Smooth muscle cell (in vitro differentiated cells): ENCODE data around the gene HIPK1. TPM values are rescaled to one million over a fixed set of nuclear protein-coding genes. Genes with fewer than 3 reads are reported as not detected.

ENCODE experiments used
- DNase-seq: peaks from one replicate; lab custom pipeline; 2025; ENCODE audit not compliant: unreplicated experiment; lab: John Stamatoyannopoulos, UW
- H2AFZ ChIP-seq: fragments of 200-600 bp; sonication (generic); 2 replicates; pipeline ENCODE4 v1.6.0; 2016; ENCODE audit warnings: antibody characterized with exemption, low read depth, mild to moderate bottlenecking
- H3F3A ChIP-seq: fragments of 200-600 bp; sonication (generic); 2 replicates; pipeline ENCODE4 v1.6.0; 2017; ENCODE audit warnings: antibody characterized with exemption, low read depth
- H3K27ac ChIP-seq: fragments of 200-600 bp; sonication (generic); 2 replicates; pipeline ENCODE4 v1.5.1; 2016; ENCODE audit warnings: low read depth, mild to moderate bottlenecking
- H3K27me3 ChIP-seq: fragments of 200-600 bp; sonication (generic); 2 replicates; pipeline ENCODE4 v1.6.1; 2016; ENCODE audit warnings: low read depth, mild to moderate bottlenecking
- H3K36me3 ChIP-seq: fragments of 200-600 bp; sonication (generic); 2 replicates; pipeline ENCODE4 v1.5.1; 2016; ENCODE audit warnings: low read depth
- H3K4me1 ChIP-seq: fragments of 200-600 bp; sonication (generic); 2 replicates; pipeline ENCODE4 v1.5.1; 2016; ENCODE audit warnings: low read depth
- H3K4me2 ChIP-seq: fragments of 200-600 bp; sonication (generic); 2 replicates; pipeline ENCODE4 v1.6.0; 2016; ENCODE audit warnings: mild to moderate bottlenecking
- H3K4me3 ChIP-seq: fragments of 200-600 bp; sonication (generic); 2 replicates; pipeline ENCODE4 v1.5.1; 2016; ENCODE audit warnings: mild to moderate bottlenecking
- H3K79me2 ChIP-seq: fragments of 200-600 bp; sonication (generic); 2 replicates; pipeline ENCODE4 v1.6.0; 2016; ENCODE audit warnings: low read depth, mild to moderate bottlenecking
- H3K9ac ChIP-seq: fragments of 200-600 bp; sonication (generic); 2 replicates; pipeline ENCODE4 v1.6.0; 2016; ENCODE audit warnings: low read depth
- H3K9me3 ChIP-seq: fragments of 200-600 bp; sonication (generic); replicated peaks from 2 replicates; pipeline ENCODE4 v1.5.1; 2016; ENCODE audit warnings: low read depth
- H4K20me1 ChIP-seq: fragments of 200-600 bp; sonication (generic); 2 replicates; pipeline ENCODE4 v1.6.0; 2016; ENCODE audit warnings: low read depth
- WGBS: methylation state at CpG from one replicate; pipeline ENCODE4 v1.1.7; 2016; ENCODE audit warnings: low lambda C conversion rate; 5-methylcytosine and 5-hydroxymethylcytosine counted together
- polyA plus RNA-seq: library from polyadenylated mRNA; unstranded; fragments of >200 nt; fragmentation: Nextera tagmentation; extraction: Ambion mirVana; gene quantifications from 2 replicates; pipeline ENCODE4 v1.2.1, GENCODE V29; 2016
- total RNA-seq: library from RNA; depleted of rRNA; stranded (reverse); fragments of >200 nt; gene quantifications from 2 replicates; pipeline ENCODE4 v1.2.3, GENCODE V29; 2014
- TF ChIP-seq, protein P1 (sequence below): fragments of 200-600 bp; sonication (generic); IDR thresholded peaks from 2 replicates; pipeline ENCODE4 v1.5.1; 2017; ENCODE audit warnings: borderline replicate concordance, mild to moderate bottlenecking, antibody characterized with exemption; ENCODE audit not compliant: insufficient read depth, poor library complexity, severe bottlenecking

HIPK1 gene
- total and polyA plus RNA-seq, 2 experiments from 2014 or later, result 12.0 to 34.2 TPM

DNA sequence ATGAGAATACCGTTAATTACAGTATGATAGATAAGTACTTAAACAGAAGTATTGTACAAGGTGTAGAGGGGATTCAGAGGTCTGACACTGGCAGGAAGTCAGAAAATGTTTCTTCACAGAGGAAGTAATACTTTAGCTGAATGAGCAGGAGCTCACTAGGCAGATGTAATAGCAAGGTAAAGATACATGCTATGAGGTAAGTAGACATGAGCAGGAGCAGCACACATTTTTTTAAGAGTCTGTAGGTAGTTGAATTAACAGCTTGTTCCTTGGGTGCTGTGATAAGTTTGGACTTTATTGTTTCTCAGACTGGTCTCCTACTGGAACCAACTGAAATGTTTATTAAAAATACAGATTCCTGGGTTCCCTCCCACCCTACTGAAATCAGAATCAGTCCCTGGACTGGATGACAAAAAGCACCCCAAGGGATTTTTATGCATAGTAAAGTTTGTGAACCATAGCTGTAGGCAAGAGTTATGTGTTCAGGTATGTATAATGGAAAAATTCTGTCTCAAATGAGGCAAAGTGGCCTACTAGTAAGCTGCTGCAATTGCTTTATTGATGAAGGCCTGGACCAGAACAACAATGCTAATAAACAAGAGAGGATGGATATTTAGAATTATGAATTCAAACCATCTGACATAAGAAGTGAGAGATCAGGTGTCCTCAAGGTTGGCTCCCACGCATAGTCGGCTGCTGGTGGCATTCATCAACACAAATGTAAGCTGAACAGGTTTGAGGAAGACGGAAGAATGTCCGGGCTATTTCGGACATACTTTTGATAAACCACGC lies 25.4 kb upstream of the HIPK1 start:
- H3K79me2 ChIP-seq, result peaks cover 10% of the 10 kb centered on the region

GRCh38 chr1:113904293-113904673 lies 24.8 kb upstream of the HIPK1 start:
- H3K27me3 ChIP-seq, result no peaks in the 10 kb centered on the region
- TF ChIP-seq, protein P1, sequence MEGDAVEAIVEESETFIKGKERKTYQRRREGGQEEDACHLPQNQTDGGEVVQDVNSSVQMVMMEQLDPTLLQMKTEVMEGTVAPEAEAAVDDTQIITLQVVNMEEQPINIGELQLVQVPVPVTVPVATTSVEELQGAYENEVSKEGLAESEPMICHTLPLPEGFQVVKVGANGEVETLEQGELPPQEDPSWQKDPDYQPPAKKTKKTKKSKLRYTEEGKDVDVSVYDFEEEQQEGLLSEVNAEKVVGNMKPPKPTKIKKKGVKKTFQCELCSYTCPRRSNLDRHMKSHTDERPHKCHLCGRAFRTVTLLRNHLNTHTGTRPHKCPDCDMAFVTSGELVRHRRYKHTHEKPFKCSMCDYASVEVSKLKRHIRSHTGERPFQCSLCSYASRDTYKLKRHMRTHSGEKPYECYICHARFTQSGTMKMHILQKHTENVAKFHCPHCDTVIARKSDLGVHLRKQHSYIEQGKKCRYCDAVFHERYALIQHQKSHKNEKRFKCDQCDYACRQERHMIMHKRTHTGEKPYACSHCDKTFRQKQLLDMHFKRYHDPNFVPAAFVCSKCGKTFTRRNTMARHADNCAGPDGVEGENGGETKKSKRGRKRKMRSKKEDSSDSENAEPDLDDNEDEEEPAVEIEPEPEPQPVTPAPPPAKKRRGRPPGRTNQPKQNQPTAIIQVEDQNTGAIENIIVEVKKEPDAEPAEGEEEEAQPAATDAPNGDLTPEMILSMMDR, result no peak
- peak overlapping the region; percentile 81 for H3K27ac ChIP-seq
- H3F3A ChIP-seq, result peaks cover 4% of the 10 kb centered on the region
- H4K20me1 ChIP-seq, result no peaks in the 10 kb centered on the region
- no peaks in the 10 kb centered on the region for H3K36me3 ChIP-seq
- peak overlapping the region; percentile 63 for H3K9ac ChIP-seq
- H3K9me3 ChIP-seq, result no peaks in the 10 kb centered on the region
- peak overlapping the region; percentile 75 for H3K4me3 ChIP-seq
- WGBS, result under 1% methylated on average over 11 of the region's 11 CpGs
- peaks cover 7% of the 10 kb centered on the region for H3K4me1 ChIP-seq
- peak overlapping the region; percentile 89 for H2AFZ ChIP-seq
- no peak for DNase-seq
- H3K4me2 ChIP-seq, result peak overlapping the region; percentile 85
- H3K79me2 ChIP-seq, result peaks cover 10% of the 10 kb centered on the region

More for the DNA sequence above, 25.4 kb upstream of the HIPK1 start:
- peaks cover 4% of the 10 kb centered on the region for H3F3A ChIP-seq
- no peaks in the 10 kb centered on the region for H3K9me3 ChIP-seq
- 52% methylated on average over 7 of the region's 7 CpGs for WGBS
- peak overlapping the region; percentile 63 for H3K9ac ChIP-seq
- H3K27me3 ChIP-seq, result no peaks in the 10 kb centered on the region
- H4K20me1 ChIP-seq, result no peaks in the 10 kb centered on the region
- H3K4me2 ChIP-seq, result peak overlapping the region; percentile 85
- TF ChIP-seq, protein P1, result no peak
- H3K4me1 ChIP-seq, result peaks cover 7% of the 10 kb centered on the region
- peak overlapping the region; percentile 81 for H3K27ac ChIP-seq
- no peaks in the 10 kb centered on the region for H3K36me3 ChIP-seq
- H2AFZ ChIP-seq, result no peak overlapping the region
- DNase-seq, result no peak
- H3K4me3 ChIP-seq, result peak overlapping the region; percentile 75

GRCh38 chr1:113904674-113905434 lies 24.3 kb upstream of the HIPK1 start, which contains the start of the genes AP4B1 and DCLRE1B:
Gene AP4B1 (minus strand): TSS chr1:113904799. CDS start chr1:113904717, 82 bp downstream.
Gene DCLRE1B (plus strand): TSS chr1:113905326. CDS start chr1:113905587, 261 bp downstream.
- Histone ChIP-seq H3K9ac (peak within 1 kb of the TSS; percentile 75), H2AFZ (peak within 1 kb of the TSS; percentile 89), H3K4me2 (peak within 1 kb of the TSS; percentile 98), H3K27ac (peak within 1 kb of the TSS; percentile 81), H3K79me2 (peaks cover 10% of the 10 kb centered on the region), H3K36me3 (no peaks in the 10 kb centered on the region), H3K27me3 (no peaks in the 10 kb centered on the region), H4K20me1 (no peaks in the 10 kb centered on the region), H3K4me3 (peak within 1 kb of the TSS; percentile 75), H3F3A (peaks cover 4% of the 10 kb centered on the region), H3K9me3 (no peaks in the 10 kb centered on the region), H3K4me1 (peaks cover 7% of the 10 kb centered on the region)
- TF ChIP-seq, protein P1, result peak; percentile 39
- 1% methylated on average over 65 of the region's 67 CpGs for WGBS
- peak; percentile 90 for DNase-seq
